A673 (cell line): ENCODE measurements around the gene ABTB1. TPM values are rescaled to one million over a fixed set of nuclear protein-coding genes. Genes with fewer than 3 reads are reported as not detected.

Source experiments
- BruUV-seq: library from RNA; stranded (reverse); fragments of 400-500 nt; replicated peaks from 2 replicates; lab custom pipeline; 2021; lab: Mats Ljungman, UMichigan
- CTCF ChIA-PET: fragments of 300-600 bp; sonication (Branson Sonifier 250); formaldehyde crosslinking; loops from one replicate; lab custom pipeline; 2022; ENCODE audit warnings: antibody characterized with exemption; lab: Charles Lee
- POLR2A ChIA-PET: fragments of 300-600 bp; sonication (Branson Sonifier 250); formaldehyde crosslinking; loops from one replicate; lab custom pipeline; 2022; ENCODE audit warnings: antibody characterized with exemption; ENCODE audit not compliant: low non-redundant PET; lab: Charles Lee
- DNase-seq: peaks from one replicate; pipeline ENCODE4 v3.0.0-alpha.2; 2015; ENCODE audit warnings: low spot score
- H3K27ac ChIP-seq: fragments of 200-600 bp; sonication (generic); 2 replicates; pipeline ENCODE4 v1.5.1; 2016; ENCODE audit warnings: mixed run types, low read depth, mild to moderate bottlenecking, mixed read lengths, antibody characterized with exemption, low read length; ENCODE audit not compliant: poor library complexity, severe bottlenecking
- H3K27me3 ChIP-seq: fragments of 200-600 bp; sonication (generic); replicated peaks from 2 replicates; pipeline ENCODE4 v1.6.1; 2017; ENCODE audit warnings: mixed run types, low read depth, mild to moderate bottlenecking, mixed read lengths, antibody characterized with exemption, low read length; ENCODE audit not compliant: insufficient read depth, poor library complexity
- H3K36me3 ChIP-seq: fragments of 200-600 bp; sonication (generic); 2 replicates; pipeline ENCODE4 v1.6.1; 2016; ENCODE audit warnings: mixed run types, mild to moderate bottlenecking, mixed read lengths, antibody characterized with exemption, low read length; ENCODE audit not compliant: insufficient read depth, poor library complexity, severe bottlenecking
- H3K4me1 ChIP-seq: fragments of 200-600 bp; sonication (generic); 2 replicates; pipeline ENCODE4 v1.6.1; 2017; ENCODE audit warnings: mixed run types, mild to moderate bottlenecking, mixed read lengths, antibody characterized with exemption, low read length; ENCODE audit not compliant: insufficient read depth, poor library complexity, severe bottlenecking
- H3K4me3 ChIP-seq: fragments of 200-600 bp; sonication (generic); 2 replicates; pipeline ENCODE4 v1.5.1; 2016; ENCODE audit warnings: low read depth, mixed run types, mild to moderate bottlenecking, mixed read lengths, low read length; ENCODE audit not compliant: poor library complexity, severe bottlenecking
- H3K9me3 ChIP-seq: fragments of 200-600 bp; sonication (generic); 2 replicates; pipeline ENCODE4 v1.6.1; 2016; ENCODE audit warnings: mixed run types, low read depth, mild to moderate bottlenecking, mixed read lengths, antibody characterized with exemption, low read length; ENCODE audit not compliant: poor library complexity, severe bottlenecking
- CTCF ChIP-seq: fragments of 300-800, 200-600 bp; sonication (generic); conservative IDR thresholded peaks from 2 replicates; pipeline ENCODE4 v1.5.1; 2017; ENCODE audit warnings: low read depth, mild to moderate bottlenecking, antibody characterized with exemption, low read length, moderate library complexity, mixed read lengths
- EZH2 ChIP-seq: fragments of 200-600 bp; sonication (generic); IDR thresholded peaks from 2 replicates; pipeline ENCODE4 v1.6.1; 2017; ENCODE audit warnings: borderline replicate concordance, low read depth, mild to moderate bottlenecking, mixed read lengths, antibody characterized with exemption, low read length; ENCODE audit not compliant: poor library complexity, severe bottlenecking
- intact Hi-C: fragments of 100-400 bp; cut with micrococcal nuclease; formaldehyde crosslinking; loops from one replicate; pipeline ENCODE4 v1.10.0; 2022; ENCODE audit not compliant: unreplicated experiment
- total RNA-seq: library from RNA; stranded (reverse); gene quantifications from 2 replicates; pipeline ENCODE4 v1.2.3, GENCODE V29; 2021

Gene ABTB1
- total RNA-seq, 1 experiment from 2014 or later: 2.6 TPM

- H3K4me3 ChIP-seq: no peak overlapping the region
- ChIA-PET POLR2A (no interaction called here), CTCF (no interaction called here)
- no peak for DNase-seq
- H3K27ac ChIP-seq: no peak overlapping the region
- H3K27me3 ChIP-seq: no peaks in the 10 kb centered on the region
- TF ChIP-seq CTCF (no peak), EZH2 (no peak)
- H3K4me1 ChIP-seq: no peaks in the 10 kb centered on the region
- no peaks in the 10 kb centered on the region for H3K9me3 ChIP-seq
- H3K36me3 ChIP-seq: no peaks in the 10 kb centered on the region
- intact Hi-C loops: no loop called here
- no TSS peak for BruUV-seq
These were observed 40.4 kb downstream of the ABTB1 start for GRCh38 chr3:127712881-127713771.

GRCh38 chr3:127714125-127714571, 41.4 kb downstream of the ABTB1 start:
- ChIA-PET POLR2A (no interaction called here), CTCF (no interaction called here)
- TF ChIP-seq CTCF: no peak
- no peak for TF ChIP-seq EZH2
- Histone ChIP-seq H3K27ac (no peak overlapping the region), H3K4me3 (no peak overlapping the region), H3K9me3 (no peaks in the 10 kb centered on the region), H3K4me1 (no peaks in the 10 kb centered on the region), H3K36me3 (no peaks in the 10 kb centered on the region), H3K27me3 (no peaks in the 10 kb centered on the region)
- no TSS peak for BruUV-seq
- no peak for DNase-seq
- intact Hi-C loops: no loop called here

GRCh38 chr3:127714866-127715265, 42.1 kb downstream of the ABTB1 start:
- Histone ChIP-seq H3K27ac (no peak overlapping the region), H3K36me3 (no peaks in the 10 kb centered on the region), H3K4me1 (no peaks in the 10 kb centered on the region), H3K9me3 (no peaks in the 10 kb centered on the region), H3K4me3 (no peak overlapping the region), H3K27me3 (no peaks in the 10 kb centered on the region)
- CTCF ChIA-PET: no interaction called here
- no peak for DNase-seq
- intact Hi-C loops: no loop called here
- TF ChIP-seq CTCF (no peak), EZH2 (no peak)
- BruUV-seq: no TSS peak
- POLR2A ChIA-PET: no interaction called here
